GM12864 (cell line): Measurements from ENCODE around the gene EHMT1.
"Not testable (repeated sequence)": the region's sequence is repeated elsewhere in the genome, so short reads cannot be mapped to it uniquely, and the experiment has no call there.

Source experiments
- DNase-seq: peaks from one replicate; pipeline ENCODE4 v3.0.0-alpha.2; 2011; ENCODE audit warnings: low read depth
- H3K4me3 ChIP-seq: 2 replicates; pipeline ENCODE4 v1.5.1; 2011; ENCODE audit warnings: mild to moderate bottlenecking, low read depth, low read length, control low read depth
- CTCF ChIP-seq: IDR thresholded peaks from 2 replicates; pipeline ENCODE4 v1.5.1; 2011; ENCODE audit warnings: low read depth, mild to moderate bottlenecking, moderate library complexity, low read length, control low read depth, inconsistent platforms; ENCODE audit errors: missing control alignments

EHMT1 gene

GRCh38 chr9:137724818-137725240 lies 106.0 kb downstream of the EHMT1 start:
- H3K4me3 ChIP-seq, result no peak overlapping the region
- no peak for TF ChIP-seq CTCF
- DNase-seq, result no peak

- no peak for DNase-seq
- no peak overlapping the region for H3K4me3 ChIP-seq
- TF ChIP-seq CTCF, result no peak
Observed at GRCh38 chr9:137725598-137725997, 106.8 kb downstream of the EHMT1 start.

GRCh38 chr9:137726336-137726735 lies 107.5 kb downstream of the EHMT1 start:
- not testable (repeated sequence) for DNase-seq, H3K4me3 ChIP-seq

GRCh38 chr9:137726764-137727163 lies 108.0 kb downstream of the EHMT1 start:
- no peak overlapping the region for H3K4me3 ChIP-seq
- no peak for TF ChIP-seq CTCF
- no peak for DNase-seq

GRCh38 chr9:137727716-137728115 lies 108.9 kb downstream of the EHMT1 start:
- no peak for TF ChIP-seq CTCF
- no peak overlapping the region for H3K4me3 ChIP-seq

GRCh38 chr9:137728444-137729311 lies 109.9 kb downstream of the EHMT1 start:
- no peak for TF ChIP-seq CTCF
- no peak overlapping the region for H3K4me3 ChIP-seq
- no peak for DNase-seq

More at GRCh38 chr9:137727716-137728115, 108.9 kb downstream of the EHMT1 start:
- no peak for DNase-seq

GRCh38 chr9:137731216-137731946 lies 112.6 kb downstream of the EHMT1 start:
- H3K4me3 ChIP-seq, result no peak overlapping the region
- no peak for TF ChIP-seq CTCF
- no peak for DNase-seq
